ENCODE data around the gene ACSBG1. TPM values are rescaled to one million over a fixed set of nuclear protein-coding genes. Genes with fewer than 3 reads are reported as not detected.

Gene ACSBG1
- total and polyA plus RNA-seq, 10 donors, result 0.16 to 0.33 (median 0.25) TPM; not detected in 4

GRCh38 chr15:78205337-78205736 is 29.0 kb downstream of the ACSBG1 start:
- Histone ChIP-seq H3K9me3 (no peaks in the 10 kb centered on the region), H3K27ac (no peak overlapping the region), H3K36me3 (no peaks in the 10 kb centered on the region), H3K4me3 (no peak overlapping the region), H3K4me1 (no peaks in the 10 kb centered on the region), H3K27me3 (replicated peaks in 1 of 7) (no peaks in the 10 kb centered on the region)
- WGBS, 5 donors, result 71 to 100% (median 86%) methylated on average over 1 of the region's 1 CpG
- intact Hi-C loops (cut with DNase I; ENCODE audit: low total_unique reads), result no loop called here
- TF ChIP-seq POLR2AphosphoS5 (IDR thresholded peaks at IDR 0.05), result no peak
- TF ChIP-seq CTCF (IDR thresholded peaks at IDR 0.05 in 8 of 11, conservative IDR thresholded peaks at IDR 0.05 in 3 of 11), result no peak
- TF ChIP-seq POLR2A (IDR thresholded peaks at IDR 0.05), result no peak
- no peak for DNase-seq

GRCh38 chr15:78204351-78205309 is 29.7 kb downstream of the ACSBG1 start:
- TF ChIP-seq POLR2AphosphoS5 (IDR thresholded peaks at IDR 0.05) (no peak), POLR2A (IDR thresholded peaks at IDR 0.05) (no peak), CTCF (IDR thresholded peaks at IDR 0.05 in 8 of 11, conservative IDR thresholded peaks at IDR 0.05 in 3 of 11) (no peak)
- no peak for DNase-seq
- Histone ChIP-seq H3K36me3 (no peaks in the 10 kb centered on the region), H3K9me3 (no peaks in the 10 kb centered on the region), H3K27ac (no peak overlapping the region), H3K4me3 (no peak overlapping the region), H3K4me1 (no peaks in the 10 kb centered on the region), H3K27me3 (replicated peaks in 1 of 7) (no peaks in the 10 kb centered on the region)
- 74 to 91% (median 83%) methylated on average over 12 to 17 of the region's 17 CpGs for WGBS, 5 donors
- intact Hi-C loops (cut with DNase I; ENCODE audit: low total_unique reads), result no loop called here

- no peak for DNase-seq
- WGBS, 5 donors, result 70 to 84% (median 76%) methylated on average over 14 of the region's 14 CpGs
- Histone ChIP-seq H3K27me3 (replicated peaks in 1 of 7) (no peaks in the 10 kb centered on the region), H3K27ac (no peak overlapping the region), H3K4me3 (no peak overlapping the region), H3K36me3 (no peaks in the 10 kb centered on the region), H3K4me1 (no peaks in the 10 kb centered on the region), H3K9me3 (no peaks in the 10 kb centered on the region)
- TF ChIP-seq POLR2A (IDR thresholded peaks at IDR 0.05), result no peak
- TF ChIP-seq POLR2AphosphoS5 (IDR thresholded peaks at IDR 0.05), result no peak
- TF ChIP-seq CTCF (IDR thresholded peaks at IDR 0.05 in 8 of 11, conservative IDR thresholded peaks at IDR 0.05 in 3 of 11), result no peak
- intact Hi-C loops (cut with DNase I; ENCODE audit: low total_unique reads), result no loop called here
Measured at GRCh38 chr15:78203346-78204225, 30.8 kb downstream of the ACSBG1 start.

All from spleen (tissue), 11 donors.